Stimulated activated memory B cell treated with anti-CD40 and anti-IgM and Interleukin-4, amounts not matched to agents 10 μg/mL and 1 μg/mL and 100 μg/mL, for 72 hours (primary cell): ENCODE measurements around the gene CDKL5.

Experiments
- ATAC-seq: fragments of 150-1000 bp; cut with Tn5 transposase; 2 replicates; pipeline ENCODE4 v1.10.0; 2021
- H3K27ac Mint-ChIP-seq: one replicate; pipeline ENCODE4 v1.8.0; 2022; ENCODE audit warnings: mild to moderate bottlenecking, mixed read lengths
- H3K27me3 Mint-ChIP-seq: one replicate; pipeline ENCODE4 v1.8.0; 2022; ENCODE audit warnings: mixed read lengths
- H3K36me3 Mint-ChIP-seq: one replicate; pipeline ENCODE4 v1.8.0; 2022; ENCODE audit warnings: mixed read lengths
- H3K4me1 Mint-ChIP-seq: one replicate; pipeline ENCODE4 v1.8.0; 2022; ENCODE audit warnings: mixed read lengths
- H3K4me3 Mint-ChIP-seq: one replicate; pipeline ENCODE4 v1.8.0; 2022; ENCODE audit warnings: mild to moderate bottlenecking, moderate library complexity, mixed read lengths
- H3K9me3 Mint-ChIP-seq: one replicate; pipeline ENCODE4 v1.8.0; 2022; ENCODE audit warnings: mixed read lengths

The CDKL5 gene

GRCh38 chrX:18674788-18675735, 249.7 kb downstream of the CDKL5 start:
- peak; percentile 93 for ATAC-seq
- H3K9me3 Mint-ChIP-seq: peaks cover 3% of the 10 kb centered on the region
- H3K36me3 Mint-ChIP-seq: peaks cover 4% of the 10 kb centered on the region
- peaks cover 10% of the 10 kb centered on the region for H3K4me1 Mint-ChIP-seq
- H3K4me3 Mint-ChIP-seq: peak overlapping the region; percentile 82
- peak overlapping the region; percentile 82 for H3K27ac Mint-ChIP-seq
- H3K27me3 Mint-ChIP-seq: no peaks in the 10 kb centered on the region

GRCh38 chrX:18676050-18676449, 250.6 kb downstream of the CDKL5 start:
- no peaks in the 10 kb centered on the region for H3K27me3 Mint-ChIP-seq
- no peak overlapping the region for H3K4me3 Mint-ChIP-seq
- peaks cover 10% of the 10 kb centered on the region for H3K4me1 Mint-ChIP-seq
- H3K36me3 Mint-ChIP-seq: peaks cover 4% of the 10 kb centered on the region
- no peak overlapping the region for H3K27ac Mint-ChIP-seq
- H3K9me3 Mint-ChIP-seq: peaks cover 3% of the 10 kb centered on the region
- no peak for ATAC-seq

GRCh38 chrX:18676470-18676869, 251.1 kb downstream of the CDKL5 start:
- Mint-ChIP-seq H3K27ac (no peak overlapping the region), H3K4me1 (peaks cover 10% of the 10 kb centered on the region), H3K9me3 (peaks cover 3% of the 10 kb centered on the region), H3K27me3 (no peaks in the 10 kb centered on the region), H3K36me3 (peaks cover 4% of the 10 kb centered on the region), H3K4me3 (no peak overlapping the region)
- no peak for ATAC-seq

GRCh38 chrX:18677161-18677869, 251.9 kb downstream of the CDKL5 start:
- Mint-ChIP-seq H3K9me3 (peaks cover 3% of the 10 kb centered on the region), H3K4me1 (peaks cover 10% of the 10 kb centered on the region), H3K4me3 (no peak overlapping the region), H3K27ac (no peak overlapping the region), H3K27me3 (no peaks in the 10 kb centered on the region), H3K36me3 (peaks cover 4% of the 10 kb centered on the region)
- no peak for ATAC-seq

- H3K4me1 Mint-ChIP-seq: peaks cover 10% of the 10 kb centered on the region
- H3K9me3 Mint-ChIP-seq: peaks cover 3% of the 10 kb centered on the region
- H3K4me3 Mint-ChIP-seq: no peak overlapping the region
- no peak for ATAC-seq
- H3K36me3 Mint-ChIP-seq: peaks cover 4% of the 10 kb centered on the region
- no peak overlapping the region for H3K27ac Mint-ChIP-seq
- H3K27me3 Mint-ChIP-seq: no peaks in the 10 kb centered on the region
These were observed 256.6 kb downstream of the CDKL5 start for GRCh38 chrX:18681996-18682395.

GRCh38 chrX:18682979-18683387, 257.6 kb downstream of the CDKL5 start:
- H3K27ac Mint-ChIP-seq: no peak overlapping the region
- H3K4me3 Mint-ChIP-seq: no peak overlapping the region
- H3K4me1 Mint-ChIP-seq: peaks cover 10% of the 10 kb centered on the region
- peaks cover 4% of the 10 kb centered on the region for H3K36me3 Mint-ChIP-seq
- ATAC-seq: no peak
- H3K27me3 Mint-ChIP-seq: no peaks in the 10 kb centered on the region
- peaks cover 3% of the 10 kb centered on the region for H3K9me3 Mint-ChIP-seq

- Mint-ChIP-seq H3K4me1 (peaks cover under 1% of the 10 kb centered on the region), H3K27me3 (no peaks in the 10 kb centered on the region), H3K4me3 (no peak overlapping the region), H3K27ac (no peak overlapping the region), H3K36me3 (no peaks in the 10 kb centered on the region), H3K9me3 (no peaks in the 10 kb centered on the region)
- no peak for ATAC-seq
These were observed 262.6 kb downstream of the CDKL5 start for GRCh38 chrX:18687856-18688495.

- Mint-ChIP-seq H3K4me3 (no peak overlapping the region), H3K27me3 (no peaks in the 10 kb centered on the region), H3K4me1 (no peaks in the 10 kb centered on the region), H3K36me3 (no peaks in the 10 kb centered on the region), H3K27ac (no peak overlapping the region), H3K9me3 (no peaks in the 10 kb centered on the region)
- ATAC-seq: no peak
These were observed 266.0 kb downstream of the CDKL5 start for GRCh38 chrX:18691431-18691830.

GRCh38 chrX:18692541-18692940, 267.1 kb downstream of the CDKL5 start:
- H3K36me3 Mint-ChIP-seq: no peaks in the 10 kb centered on the region
- H3K27ac Mint-ChIP-seq: no peak overlapping the region
- no peak for ATAC-seq

GRCh38 chrX:18696653-18697052, 271.2 kb downstream of the CDKL5 start:
- Mint-ChIP-seq H3K36me3 (no peaks in the 10 kb centered on the region), H3K4me3 (no peak overlapping the region), H3K27ac (no peak overlapping the region), H3K27me3 (no peaks in the 10 kb centered on the region), H3K4me1 (no peaks in the 10 kb centered on the region), H3K9me3 (no peaks in the 10 kb centered on the region)
- ATAC-seq: no peak

More at GRCh38 chrX:18692541-18692940, 267.1 kb downstream of the CDKL5 start:
- H3K27me3 Mint-ChIP-seq: no peaks in the 10 kb centered on the region
- no peaks in the 10 kb centered on the region for H3K9me3 Mint-ChIP-seq
- H3K4me1 Mint-ChIP-seq: no peaks in the 10 kb centered on the region
- no peak overlapping the region for H3K4me3 Mint-ChIP-seq

- Mint-ChIP-seq H3K36me3 (no peaks in the 10 kb centered on the region), H3K27me3 (no peaks in the 10 kb centered on the region), H3K4me1 (no peaks in the 10 kb centered on the region), H3K27ac (no peak overlapping the region), H3K4me3 (no peak overlapping the region), H3K9me3 (no peaks in the 10 kb centered on the region)
- ATAC-seq: no peak
These were observed 273.6 kb downstream of the CDKL5 start for GRCh38 chrX:18698737-18699650.

- no peak for ATAC-seq
- Mint-ChIP-seq H3K9me3 (no peaks in the 10 kb centered on the region), H3K27ac (no peak overlapping the region), H3K4me1 (no peaks in the 10 kb centered on the region), H3K4me3 (no peak overlapping the region), H3K27me3 (no peaks in the 10 kb centered on the region), H3K36me3 (no peaks in the 10 kb centered on the region)
These were observed 276.4 kb downstream of the CDKL5 start for GRCh38 chrX:18701621-18702361.

- no peak overlapping the region for H3K27ac Mint-ChIP-seq
- no peak for ATAC-seq
These were observed 277.2 kb downstream of the CDKL5 start for GRCh38 chrX:18702362-18703195.

More at GRCh38 chrX:18702362-18703195, 277.2 kb downstream of the CDKL5 start:
- Mint-ChIP-seq H3K27me3 (no peaks in the 10 kb centered on the region), H3K4me3 (no peak overlapping the region), H3K9me3 (no peaks in the 10 kb centered on the region), H3K36me3 (no peaks in the 10 kb centered on the region), H3K4me1 (no peaks in the 10 kb centered on the region)
